Nephron (organoid): ENCODE data around the gene ZNF732.

Experiments used
- H3K27ac Mint-ChIP-seq, 3 experiments: 2 replicates each; pipeline ENCODE4 v1.8.0; 2020; ENCODE audit warnings: mixed read lengths in 3 of 3, mild to moderate bottlenecking in 2 of 3, moderate library complexity in 1 of 3
- H3K27me3 Mint-ChIP-seq: 2 replicates; pipeline ENCODE4 v1.8.0; 2021; ENCODE audit warnings: low read depth, mild to moderate bottlenecking, moderate library complexity, mixed read lengths
- H3K36me3 Mint-ChIP-seq: 2 replicates; pipeline ENCODE4 v1.8.0; 2020; ENCODE audit warnings: low read depth, mixed read lengths
- H3K4me1 Mint-ChIP-seq: 2 replicates; pipeline ENCODE4 v1.8.0; 2020; ENCODE audit warnings: mixed read lengths
- H3K4me3 Mint-ChIP-seq, 3 experiments: 2 replicates each; pipeline ENCODE4 v1.8.0; 2020; ENCODE audit warnings: mild to moderate bottlenecking in 3 of 3, mixed read lengths in 3 of 3, moderate library complexity in 2 of 3
- H3K9me3 Mint-ChIP-seq: 2 replicates; pipeline ENCODE4 v1.8.0; 2020; ENCODE audit warnings: mixed read lengths
- CTCF ChIP-seq, 3 experiments: fragments of 200-600 bp; sonication (generic); IDR thresholded peaks; one replicate each; pipeline ENCODE4 v1.5.0; 2021; ENCODE audit warnings: antibody characterized with exemption in 3 of 3; ENCODE audit not compliant: unreplicated experiment in 3 of 3

The ZNF732 gene

GRCh38 chr4:304969-305680, at the start of gene ZNF732:
Gene ZNF732 (minus strand): TSS chr4:305474. CDS start chr4:305310, 164 bp downstream.
- peak within 1 kb of the TSS; percentile 79 to 83 (median 82) for H3K4me3 Mint-ChIP-seq

DNA sequence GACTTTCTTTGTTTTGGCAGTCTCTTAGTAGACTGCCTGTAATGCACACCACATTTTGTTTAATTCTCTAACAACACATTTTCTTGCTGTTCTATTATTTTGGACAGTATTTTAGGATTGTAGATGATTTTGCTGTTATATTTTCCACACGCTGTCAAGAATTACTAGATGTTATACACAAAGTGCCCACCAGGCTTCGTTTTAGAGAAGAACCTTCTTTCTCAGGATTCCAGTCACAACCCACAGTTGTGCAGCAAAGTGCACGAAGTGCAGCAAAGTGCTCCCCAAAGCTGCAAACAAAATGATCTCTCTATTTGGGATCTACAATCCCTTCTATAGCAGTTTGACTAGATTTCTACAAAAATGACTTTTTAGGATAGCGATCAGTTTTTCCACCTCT, 34.7 kb upstream of the ZNF732 start:
- peaks cover 13% of the 10 kb centered on the region for H3K4me1 Mint-ChIP-seq
- peaks cover 64% of the 10 kb centered on the region for H3K9me3 Mint-ChIP-seq
- H3K27me3 Mint-ChIP-seq: peaks cover 4% of the 10 kb centered on the region
- H3K4me3 Mint-ChIP-seq: peak overlapping the region; percentile 96 to 100 (median 99)
- no peak for TF ChIP-seq CTCF (IDR thresholded peaks at IDR 0.05; ENCODE audit: unreplicated experiment in 3 of 3)
- H3K36me3 Mint-ChIP-seq: peaks cover 79% of the 10 kb centered on the region
- H3K27ac Mint-ChIP-seq: no peak overlapping the region

More at GRCh38 chr4:304969-305680, at the start of gene ZNF732:
- H3K27ac Mint-ChIP-seq: no peak within 1 kb of the TSS
- H3K4me1 Mint-ChIP-seq: no peaks in the 10 kb centered on the region
- peaks cover 7% of the 10 kb centered on the region for H3K27me3 Mint-ChIP-seq
- TF ChIP-seq CTCF (IDR thresholded peaks at IDR 0.05; ENCODE audit: unreplicated experiment in 3 of 3): no peak
- peaks cover 36% of the 10 kb centered on the region for H3K9me3 Mint-ChIP-seq
- H3K36me3 Mint-ChIP-seq: peaks cover 15% of the 10 kb centered on the region

- peaks cover 13% of the 10 kb centered on the region for H3K4me1 Mint-ChIP-seq
- peak overlapping the region in 2 of 3 experiments; percentile 99 to 100 for H3K27ac Mint-ChIP-seq
- no peak for TF ChIP-seq CTCF (IDR thresholded peaks at IDR 0.05; ENCODE audit: unreplicated experiment in 3 of 3)
- H3K27me3 Mint-ChIP-seq: peaks cover 4% of the 10 kb centered on the region
- peaks cover 54% of the 10 kb centered on the region for H3K9me3 Mint-ChIP-seq
- H3K36me3 Mint-ChIP-seq: peaks cover 69% of the 10 kb centered on the region
- H3K4me3 Mint-ChIP-seq: peak overlapping the region; percentile 96 to 100 (median 99)
Observed at GRCh38 chr4:338759-339097, 33.5 kb upstream of the ZNF732 start.

DNA sequence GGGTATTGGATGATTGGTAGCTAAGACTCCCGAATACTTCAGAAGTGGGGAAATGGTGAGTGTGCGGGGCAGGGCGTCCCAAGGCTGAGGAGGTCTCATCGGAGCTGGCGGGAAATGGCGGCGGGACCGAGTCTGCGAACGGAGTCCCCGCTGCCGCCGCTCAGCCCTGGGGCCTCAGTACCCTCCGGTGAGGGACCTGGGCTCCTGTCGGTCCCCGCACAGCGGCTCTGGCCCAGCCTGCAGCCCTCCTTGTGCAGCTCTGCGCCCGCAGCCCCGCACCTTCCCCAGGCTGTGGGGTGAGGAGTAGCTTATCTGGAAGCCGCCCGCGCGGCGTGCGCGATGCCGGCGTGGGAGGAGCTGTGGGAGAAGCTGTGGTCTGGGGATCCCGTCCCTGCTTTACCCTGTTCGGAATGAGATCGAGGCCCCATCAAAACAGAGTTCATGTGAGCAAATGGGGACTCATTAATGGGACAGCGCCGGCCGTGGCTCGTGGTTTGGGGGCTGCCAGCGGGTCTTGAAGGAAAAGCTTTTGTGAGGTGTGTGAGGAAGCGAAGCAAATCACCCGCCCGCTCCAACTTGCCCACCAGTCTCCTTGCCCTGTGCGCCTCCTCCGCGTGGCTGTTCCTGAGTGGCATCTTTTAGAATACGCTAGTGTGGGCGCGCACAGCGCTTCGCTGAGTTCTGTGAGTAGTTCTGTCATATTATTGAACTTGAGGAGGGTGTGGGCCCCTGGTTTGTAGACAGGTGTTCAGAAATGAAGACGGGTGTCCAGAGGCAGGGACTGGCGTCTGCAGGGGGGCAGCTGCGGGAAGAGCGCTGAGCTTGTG, 32.9 kb upstream of the ZNF732 start:
- peaks cover 4% of the 10 kb centered on the region for H3K27me3 Mint-ChIP-seq
- no peak for TF ChIP-seq CTCF (IDR thresholded peaks at IDR 0.05; ENCODE audit: unreplicated experiment in 3 of 3)
- H3K9me3 Mint-ChIP-seq: peaks cover 50% of the 10 kb centered on the region
- H3K4me3 Mint-ChIP-seq: peak overlapping the region; percentile 96 to 100 (median 99)
- peak overlapping the region; percentile 99 to 100 (median 99) for H3K27ac Mint-ChIP-seq
- H3K36me3 Mint-ChIP-seq: peaks cover 64% of the 10 kb centered on the region
- H3K4me1 Mint-ChIP-seq: peaks cover 13% of the 10 kb centered on the region

GRCh38 chr4:337143-337931, 32.1 kb upstream of the ZNF732 start, which contains the start of gene ZNF141:
Gene ZNF141 (plus strand): TSS chr4:337814. CDS start chr4:337984, 170 bp downstream.
- peaks cover 13% of the 10 kb centered on the region for H3K4me1 Mint-ChIP-seq
- TF ChIP-seq CTCF (IDR thresholded peaks at IDR 0.05; ENCODE audit: unreplicated experiment in 3 of 3): no peak
- peaks cover 44% of the 10 kb centered on the region for H3K9me3 Mint-ChIP-seq
- H3K27me3 Mint-ChIP-seq: peaks cover 4% of the 10 kb centered on the region
- peak within 1 kb of the TSS; percentile 96 to 100 (median 99) for H3K4me3 Mint-ChIP-seq
- peaks cover 56% of the 10 kb centered on the region for H3K36me3 Mint-ChIP-seq
- peak within 1 kb of the TSS; percentile 99 to 100 (median 99) for H3K27ac Mint-ChIP-seq
